Measurements from ENCODE around the gene UBE2I. TPM values are rescaled to one million over a fixed set of nuclear protein-coding genes. Genes with fewer than 3 reads are reported as not detected.

The UBE2I gene
- total RNA-seq, 4 donors from 2014 or later = 28.9 to 80.4 (median 41.7) TPM

DNA sequence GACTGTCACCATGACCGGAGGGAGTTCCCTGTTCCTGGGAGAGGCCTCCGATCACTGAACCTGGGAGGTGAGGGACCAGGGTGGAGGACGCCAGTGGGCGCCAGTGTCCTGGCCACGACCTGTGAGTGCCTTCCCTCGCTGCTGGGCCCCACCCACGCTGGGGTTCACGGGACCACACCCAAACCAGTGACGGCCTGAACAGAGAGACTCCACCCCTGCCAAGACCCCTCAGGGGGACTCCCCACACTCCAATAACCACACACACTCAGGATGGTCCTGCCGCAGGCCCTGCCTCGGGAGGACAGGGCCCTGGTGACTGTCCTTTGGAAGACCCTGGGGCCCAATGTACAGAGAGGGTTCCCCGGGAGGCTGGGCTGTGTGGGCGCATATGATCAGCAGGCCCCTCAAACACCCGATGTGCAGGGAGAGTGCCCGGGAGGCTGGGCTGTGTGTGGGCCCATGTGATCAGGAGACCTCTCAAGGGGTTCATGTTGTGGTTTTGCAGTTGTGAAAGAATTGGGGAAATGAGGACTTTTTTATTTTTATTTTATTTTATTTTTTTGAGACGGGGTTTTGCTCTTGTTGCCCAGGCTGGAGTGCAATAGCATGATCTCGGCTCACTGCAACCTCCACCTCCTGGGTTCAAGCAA, 27.0 kb upstream of the UBE2I start:
- Histone ChIP-seq H3K27me3 (peaks cover 17 to 56% (median 47%) of the 10 kb centered on the region in 3 donors), H3K27ac (no peak overlapping the region), H3K4me3 (no peak overlapping the region), H3K9me3 (no peaks in the 10 kb centered on the region), H3K36me3 (no peaks in the 10 kb centered on the region), H3K4me1 (no peaks in the 10 kb centered on the region)
- in situ Hi-C loops (cut with MboI; ENCODE audit: low sequenced_read_pairs in 4 of 4) (no loop called here), intact Hi-C loops (cut with DNase I; ENCODE audit: low total_unique reads) (no loop called here)
- no peak for TF ChIP-seq POLR2A (IDR thresholded peaks at IDR 0.05)
- TF ChIP-seq, protein P1, sequence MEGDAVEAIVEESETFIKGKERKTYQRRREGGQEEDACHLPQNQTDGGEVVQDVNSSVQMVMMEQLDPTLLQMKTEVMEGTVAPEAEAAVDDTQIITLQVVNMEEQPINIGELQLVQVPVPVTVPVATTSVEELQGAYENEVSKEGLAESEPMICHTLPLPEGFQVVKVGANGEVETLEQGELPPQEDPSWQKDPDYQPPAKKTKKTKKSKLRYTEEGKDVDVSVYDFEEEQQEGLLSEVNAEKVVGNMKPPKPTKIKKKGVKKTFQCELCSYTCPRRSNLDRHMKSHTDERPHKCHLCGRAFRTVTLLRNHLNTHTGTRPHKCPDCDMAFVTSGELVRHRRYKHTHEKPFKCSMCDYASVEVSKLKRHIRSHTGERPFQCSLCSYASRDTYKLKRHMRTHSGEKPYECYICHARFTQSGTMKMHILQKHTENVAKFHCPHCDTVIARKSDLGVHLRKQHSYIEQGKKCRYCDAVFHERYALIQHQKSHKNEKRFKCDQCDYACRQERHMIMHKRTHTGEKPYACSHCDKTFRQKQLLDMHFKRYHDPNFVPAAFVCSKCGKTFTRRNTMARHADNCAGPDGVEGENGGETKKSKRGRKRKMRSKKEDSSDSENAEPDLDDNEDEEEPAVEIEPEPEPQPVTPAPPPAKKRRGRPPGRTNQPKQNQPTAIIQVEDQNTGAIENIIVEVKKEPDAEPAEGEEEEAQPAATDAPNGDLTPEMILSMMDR (IDR thresholded peaks at IDR 0.05 in 4 of 5, conservative IDR thresholded peaks at IDR 0.05 in 1 of 5) = no peak
- DNase-seq (no peak), ATAC-seq (no peak)

DNA sequence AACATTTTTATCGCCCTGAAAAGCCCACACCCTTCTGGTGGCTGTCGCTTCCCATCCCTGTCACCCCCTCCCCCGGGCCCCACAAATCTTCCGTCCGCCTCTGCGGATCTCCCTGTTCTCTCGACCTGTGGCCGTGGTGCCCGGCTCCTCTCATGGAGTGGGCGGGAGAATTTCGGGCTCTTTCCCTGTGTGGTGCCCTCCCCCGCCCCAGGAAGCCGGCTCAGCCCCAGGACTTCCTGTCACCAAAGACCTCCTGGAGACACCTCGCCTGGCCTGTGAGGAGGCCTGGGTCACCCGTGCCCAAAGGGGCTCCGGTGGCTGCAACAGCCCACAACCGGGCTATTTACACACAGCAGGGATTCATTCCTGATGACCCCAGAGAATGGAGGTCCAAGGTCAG, 26.1 kb upstream of the UBE2I start:
- TF ChIP-seq, protein P1 (IDR thresholded peaks at IDR 0.05 in 4 of 5, conservative IDR thresholded peaks at IDR 0.05 in 1 of 5) = no peak
- no peak for TF ChIP-seq POLR2A (IDR thresholded peaks at IDR 0.05)
- no peak overlapping the region for H3K27ac ChIP-seq
- ATAC-seq (no peak), DNase-seq (no peak)
- no peak overlapping the region for H3K4me3 ChIP-seq
- no peaks in the 10 kb centered on the region for H3K9me3 ChIP-seq
- in situ Hi-C loops (cut with MboI; ENCODE audit: low sequenced_read_pairs in 4 of 4) = no loop called here
- intact Hi-C loops (cut with DNase I; ENCODE audit: low total_unique reads) = no loop called here
- peaks cover 22 to 65% (median 56%) of the 10 kb centered on the region in 3 donors for H3K27me3 ChIP-seq
- H3K4me1 ChIP-seq = no peaks in the 10 kb centered on the region
- no peaks in the 10 kb centered on the region for H3K36me3 ChIP-seq

DNA sequence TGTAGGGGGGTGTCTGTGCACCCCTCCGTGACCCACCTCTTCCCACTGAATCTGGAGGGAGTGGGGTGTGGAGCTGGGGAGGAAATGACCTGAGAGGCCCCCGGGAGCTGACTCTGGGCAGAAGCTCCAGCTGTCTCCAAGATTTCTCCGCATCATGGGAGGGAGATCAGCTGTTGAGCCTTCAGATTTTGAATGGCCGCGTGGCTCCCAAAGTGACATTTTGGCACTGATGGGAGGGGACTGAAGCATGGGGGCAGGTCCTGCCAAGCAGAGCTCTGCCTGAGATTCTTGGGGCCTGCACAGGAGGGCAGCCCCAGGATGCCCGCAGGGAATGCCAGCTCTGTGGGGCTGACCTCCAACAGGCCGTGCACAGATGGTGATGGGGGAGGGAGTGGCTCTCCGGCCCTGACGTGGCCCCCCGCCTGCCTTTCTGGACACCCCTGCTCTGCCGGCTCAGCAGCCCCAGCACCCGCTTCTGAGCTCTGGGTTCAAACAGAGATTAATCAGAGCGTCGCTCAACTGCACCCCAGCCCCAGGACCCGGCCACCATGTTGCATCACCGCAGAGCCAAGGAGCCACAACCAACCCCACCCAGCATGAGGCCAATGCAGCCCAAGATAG, 25.3 kb upstream of the UBE2I start:
- intact Hi-C loops (cut with DNase I; ENCODE audit: low total_unique reads) = no loop called here
- no peaks in the 10 kb centered on the region for H3K4me1 ChIP-seq
- in situ Hi-C loops (cut with MboI; ENCODE audit: low sequenced_read_pairs in 4 of 4) = no loop called here
- H3K27me3 ChIP-seq = peaks cover 30 to 73% (median 64%) of the 10 kb centered on the region in 3 donors
- H3K36me3 ChIP-seq = no peaks in the 10 kb centered on the region
- DNase-seq = no peak
- ATAC-seq = no peak
- H3K4me3 ChIP-seq = no peak overlapping the region
- TF ChIP-seq, protein P1 (IDR thresholded peaks at IDR 0.05 in 4 of 5, conservative IDR thresholded peaks at IDR 0.05 in 1 of 5) = no peak
- no peak for TF ChIP-seq POLR2A (IDR thresholded peaks at IDR 0.05)
- H3K9me3 ChIP-seq = no peaks in the 10 kb centered on the region
- H3K27ac ChIP-seq = no peak overlapping the region

DNA sequence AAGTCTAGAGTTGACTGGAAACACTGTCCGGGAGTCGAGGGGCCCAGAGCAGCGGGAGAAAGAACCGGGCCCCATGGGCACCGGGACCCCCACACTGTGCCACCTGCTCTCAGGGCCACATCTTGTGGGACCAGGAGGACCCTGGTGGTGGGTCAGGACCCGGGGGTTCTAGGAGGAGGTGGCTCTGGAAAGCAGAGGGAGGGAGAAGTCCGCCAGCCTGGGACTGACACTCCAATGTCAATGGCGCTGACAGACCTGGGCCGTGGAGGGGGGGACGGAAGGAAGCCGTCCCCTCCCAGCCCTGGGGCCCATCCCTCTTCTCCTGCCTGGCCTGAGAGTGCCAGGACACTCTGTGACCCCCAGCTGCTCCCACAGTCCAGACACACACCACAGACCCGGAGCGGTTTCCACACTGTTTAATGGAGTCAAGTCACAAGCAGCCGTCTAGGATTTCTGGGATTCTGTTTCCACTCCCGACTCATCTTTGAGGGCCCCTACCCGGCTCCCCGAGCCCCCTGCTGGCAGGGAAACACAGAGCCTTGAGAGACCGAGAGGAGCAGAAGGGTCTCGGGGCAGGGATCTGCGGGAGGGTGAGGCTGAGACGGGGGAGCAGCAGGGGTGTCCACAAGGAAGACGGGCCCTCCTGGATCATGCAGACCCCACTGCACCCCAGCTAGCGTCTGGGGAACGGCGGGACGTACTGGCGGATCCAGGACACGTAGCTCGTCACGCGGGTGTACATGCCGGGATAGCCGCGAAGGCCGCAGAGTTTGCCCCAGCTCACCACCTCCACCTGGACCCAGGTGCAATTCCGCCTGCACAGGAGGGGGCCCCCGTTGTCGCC, 23.5 kb upstream of the UBE2I start:
- no peaks in the 10 kb centered on the region for H3K9me3 ChIP-seq
- no peaks in the 10 kb centered on the region for H3K36me3 ChIP-seq
- intact Hi-C loops (cut with DNase I; ENCODE audit: low total_unique reads) = no loop called here
- in situ Hi-C loops (cut with MboI; ENCODE audit: low sequenced_read_pairs in 4 of 4) = no loop called here
- peaks cover 46 to 84% (median 82%) of the 10 kb centered on the region in 3 donors for H3K27me3 ChIP-seq
- H3K4me1 ChIP-seq = no peaks in the 10 kb centered on the region
- no peak overlapping the region for H3K4me3 ChIP-seq
- ATAC-seq (no peak), DNase-seq (no peak)
- TF ChIP-seq, protein P1 (IDR thresholded peaks at IDR 0.05 in 4 of 5, conservative IDR thresholded peaks at IDR 0.05 in 1 of 5) = no peak
- TF ChIP-seq POLR2A (IDR thresholded peaks at IDR 0.05) = no peak
- H3K27ac ChIP-seq = no peak overlapping the region
